ENCODE measurements around the gene WWOX.

Gene WWOX

GRCh38 chr16:78659216-78659615, 559.8 kb downstream of the WWOX start:
- no peak for DNase-seq (ENCODE audit: low spot score)

GRCh38 chr16:78659668-78660217, 560.3 kb downstream of the WWOX start:
- DNase-seq (ENCODE audit: low spot score): no peak

- no peak for DNase-seq (ENCODE audit: low spot score)
These were observed 561.3 kb downstream of the WWOX start for GRCh38 chr16:78660795-78661194.

- DNase-seq (ENCODE audit: low spot score): no peak
These were observed 564.2 kb downstream of the WWOX start for GRCh38 chr16:78663690-78664089.

GRCh38 chr16:78664811-78665772, 565.6 kb downstream of the WWOX start:
- no peak for DNase-seq (ENCODE audit: low spot score)

- no peak for DNase-seq (ENCODE audit: low spot score)
These were observed 566.9 kb downstream of the WWOX start for GRCh38 chr16:78666318-78666717.

- DNase-seq (ENCODE audit: low spot score): no peak
These were observed 568.2 kb downstream of the WWOX start for GRCh38 chr16:78667675-78668074.

DNA sequence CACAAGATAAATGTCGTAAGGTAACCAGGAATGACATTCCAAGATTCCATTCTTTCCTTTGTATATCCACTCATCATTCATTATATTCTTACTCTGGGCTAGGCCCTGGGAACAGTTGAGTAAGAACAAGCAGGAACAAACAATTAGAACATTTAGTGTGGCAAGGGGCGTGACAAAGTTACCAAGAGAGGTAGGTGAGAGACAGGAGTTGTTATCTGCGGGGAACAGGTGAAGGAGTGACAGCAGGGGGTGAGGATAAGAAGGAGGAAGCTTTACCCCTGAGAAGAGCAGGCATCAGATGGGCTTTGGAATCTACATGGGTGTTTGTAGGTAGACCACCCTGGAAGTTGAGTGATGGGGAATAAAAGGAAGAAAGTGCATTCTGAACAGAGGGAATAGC, 568.9 kb downstream of the WWOX start:
- no peak for DNase-seq (ENCODE audit: low spot score)

GRCh38 chr16:78669994-78670393, 570.5 kb downstream of the WWOX start:
- DNase-seq (ENCODE audit: low spot score): peak; percentile 69

GRCh38 chr16:78672779-78673556, 573.5 kb downstream of the WWOX start:
- no peak for DNase-seq (ENCODE audit: low spot score)

GRCh38 chr16:78673884-78674283, 574.4 kb downstream of the WWOX start:
- no peak for DNase-seq (ENCODE audit: low spot score)

DNA sequence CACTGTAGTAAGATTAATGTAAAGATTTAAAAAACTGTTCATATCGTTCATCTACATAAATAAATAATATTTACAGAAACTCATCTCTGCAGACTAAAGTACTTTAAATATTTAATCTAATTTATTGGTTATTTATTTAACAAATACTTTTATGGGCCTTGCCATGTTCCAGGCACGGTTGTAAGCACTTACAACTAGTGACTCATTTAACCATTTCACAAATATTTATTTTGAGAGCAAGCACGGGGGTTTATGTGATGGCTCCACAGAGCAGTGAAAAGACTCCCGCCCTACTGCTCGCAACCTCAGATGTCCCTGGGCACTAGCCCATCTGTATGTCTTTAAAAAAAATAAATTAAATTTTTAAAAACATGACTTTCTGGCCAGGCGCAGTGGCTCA, 575.9 kb downstream of the WWOX start:
- DNase-seq (ENCODE audit: low spot score): no peak

GRCh38 chr16:78675951-78676792, 576.7 kb downstream of the WWOX start:
- DNase-seq (ENCODE audit: low spot score): no peak

- DNase-seq (ENCODE audit: low spot score): no peak
These were observed 577.8 kb downstream of the WWOX start for GRCh38 chr16:78677181-78677731.

DNA sequence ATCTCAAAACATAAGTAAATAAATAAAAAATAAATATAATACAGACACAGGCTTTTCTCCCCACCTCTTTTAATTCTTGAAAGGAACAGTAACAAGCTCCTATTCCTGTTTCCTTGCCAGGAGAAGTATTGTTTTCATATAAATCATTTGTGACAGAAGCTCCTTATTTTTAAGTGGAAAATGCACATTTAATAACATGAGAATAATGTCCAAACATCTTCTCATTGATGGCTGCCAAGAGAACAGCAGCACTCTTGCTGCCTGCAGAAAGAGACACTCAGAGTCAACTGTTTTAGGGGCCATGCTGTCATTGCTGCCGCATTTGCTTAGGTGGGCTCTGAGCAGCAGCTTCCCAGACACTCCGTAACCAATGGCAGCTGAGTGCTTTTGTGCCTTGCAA, 580.1 kb downstream of the WWOX start:
- DNase-seq (ENCODE audit: low spot score): no peak

DNA sequence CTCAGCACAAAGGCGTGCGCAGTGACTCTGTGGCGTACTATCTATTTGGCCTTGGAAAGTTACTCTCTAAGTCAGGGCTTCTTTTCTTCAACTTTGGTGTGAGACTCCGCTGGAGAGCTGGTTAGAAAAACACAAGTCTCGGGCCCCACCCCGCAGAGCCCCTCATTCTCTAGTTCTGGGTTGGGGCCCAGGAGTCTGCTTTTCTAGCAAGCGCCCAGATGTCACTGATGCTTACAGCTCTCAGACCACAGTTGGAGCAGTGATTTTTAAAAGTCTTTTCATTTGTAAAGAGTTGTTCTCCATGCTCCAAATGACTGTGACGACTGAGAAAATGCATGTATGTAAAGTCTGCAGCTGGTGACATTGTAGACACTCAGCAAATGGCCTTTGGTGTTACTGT, 582.3 kb downstream of the WWOX start:
- no peak for DNase-seq (ENCODE audit: low spot score)

- no peak for DNase-seq (ENCODE audit: low spot score)
These were observed 584.7 kb downstream of the WWOX start for GRCh38 chr16:78684030-78684611.

- DNase-seq (ENCODE audit: low spot score): no peak
These were observed 585.4 kb downstream of the WWOX start for GRCh38 chr16:78684655-78685375.

GRCh38 chr16:78686601-78687000, 587.1 kb downstream of the WWOX start:
- DNase-seq (ENCODE audit: low spot score): no peak

GRCh38 chr16:78689028-78689427, 589.6 kb downstream of the WWOX start:
- no peak for DNase-seq (ENCODE audit: low spot score)

- DNase-seq (ENCODE audit: low spot score): no peak
These were observed 590.1 kb downstream of the WWOX start for GRCh38 chr16:78689536-78689935.

All from kidney capillary endothelial cell (primary cell).